Heart left ventricle (tissue), 16 donors: ENCODE measurements around the gene RSRC2. TPM values are rescaled to one million over a fixed set of nuclear protein-coding genes. Genes with fewer than 3 reads are reported as not detected.
"Not testable (repeated sequence)": the region's sequence is repeated elsewhere in the genome, so short reads cannot be mapped to it uniquely, and the experiment has no call there.

Experiments used
- ATAC-seq, 4 donors: fragments of 200-7000 bp; cut with Tn5 transposase; one replicate each; pipeline ENCODE4 v1.9.1; 2020 to 2022; ENCODE audit warnings: moderate library complexity in 4 of 4, mild to moderate bottlenecking in 3 of 4, moderate number of reproducible peaks in 1 of 4
- DNase-seq, 5 donors: peaks; one replicate each; pipeline ENCODE4 v3.0.0-alpha.2; 2020
- H3K27ac ChIP-seq, 12 donors: fragments of 200-600 bp; sonication (generic) in 4 of 12; one replicate each; pipeline versions ENCODE4 v1.5.0 to v1.8.0; 2016 to 2022; ENCODE audit warnings: mild to moderate bottlenecking in 2 of 12
- H3K27me3 ChIP-seq, 9 donors: fragments of 200-600 bp; sonication (generic) in 2 of 9; one replicate each; pipeline versions ENCODE4 v1.5.1 to v1.8.0; 2016 to 2022; ENCODE audit warnings: mild to moderate bottlenecking in 3 of 9
- H3K36me3 ChIP-seq, 9 donors: fragments of 200-600 bp; sonication (generic) in 2 of 9; one replicate each; pipeline versions ENCODE4 v1.5.0 to v1.8.0; 2018 to 2022; ENCODE audit warnings: mild to moderate bottlenecking in 2 of 9
- H3K4me1 ChIP-seq, 12 donors: fragments of 200-600 bp; sonication (generic) in 4 of 12; one replicate each; pipeline versions ENCODE4 v1.5.0 to v1.8.0; 2016 to 2022; ENCODE audit warnings: mild to moderate bottlenecking in 3 of 12
- H3K4me3 ChIP-seq, 12 donors: fragments of 200-600 bp; sonication (generic) in 4 of 12; one replicate each; pipeline versions ENCODE4 v1.5.0 to v1.8.0; 2017 to 2022; ENCODE audit warnings: mild to moderate bottlenecking in 9 of 12, moderate library complexity in 4 of 12
- H3K9me3 ChIP-seq, 12 donors: fragments of 200-600 bp; sonication (generic) in 4 of 12; one replicate each; pipeline versions ENCODE4 v1.5.0 to v1.8.0; 2016 to 2022; ENCODE audit warnings: mild to moderate bottlenecking in 1 of 12
- POLR2A ChIP-seq, 2 donors: fragments of 450-650 bp; IDR thresholded peaks; one replicate each; pipeline ENCODE4 v1.6.1; 2017; ENCODE audit warnings: antibody characterized with exemption in 2 of 2, mild to moderate bottlenecking in 2 of 2, moderate library complexity in 2 of 2
- WGBS, 4 donors: extraction: QIAGEN DNeasy Blood & Tissue Kit in 2 of 4; methylation state at CpG; one replicate each; pipeline versions ENCODE4 v1.1.5 to v1.1.7; 2013 to 2018; 5-methylcytosine and 5-hydroxymethylcytosine counted together
- intact Hi-C, 10 donors: fragments of 100-400 bp; cut with DNase I; formaldehyde crosslinking; loops; one replicate each; pipeline versions ENCODE4 v1.11.1 to v1.14.2; 2022
- polyA plus RNA-seq, 2 donors: library from polyadenylated mRNA; stranded (reverse); fragments of 200-250 nt; gene quantifications; one replicate each; pipeline ENCODE4 v1.2.3, GENCODE V29; 2013
- total RNA-seq, 9 donors: library from RNA; depleted of rRNA in 2 of 9; stranded (reverse); fragments of >200 nt in 2 of 9; fragmentation: NEBNext Ultra II Directional in 3 of 9; extraction: Animal tissue kit (Norgen Biotek cat#: 25700) in 3 of 9; gene quantifications; one replicate each; pipeline versions ENCODE4 v1.1.0 to v1.2.4, GENCODE V29; 2016 to 2023
- TF ChIP-seq, protein P1 (sequence below), 12 donors: fragments of 200-600 bp; sonication (generic) in 4 of 12; IDR thresholded peaks; one replicate each; pipeline versions ENCODE4 v1.5.0 to v1.8.0; 2018 to 2022; ENCODE audit warnings: antibody characterized with exemption in 12 of 12, mild to moderate bottlenecking in 5 of 12
- donor health status: ischemic (EF 13 %, LVEDD 7.1; RV severe dilation, severe dysfunction).
- donor health status: healthy with polysubstance abuse.
- donor health status: DM: no; HTN: yes; CAD: no.
- donor health status: DM: no; HTN: no; CAD: no.
- donor health status: ischemic (EF 25% LVEDD 6.9; RV normal size, moderate dysfunction).
- donor health status: ischemic (EF 25% LVEDD 5.7; RV mildly dilated, moderate dysfunction).
- donor health status: healthy.
- donor health status: DM: yes; HTN: yes; CAD: no.
- donor health status: ischemic (EF 35%, LVEDD 5.7; RV mildly dilated, moderate dysfunction).
- donor health status: nonischemic (EF 11% LVEDD 7.7; RV severe dilation, severe dysfunction).
- donor health status: DM: yes; HTN: yes; CAD: no.
- donor health status: PGD.
- donor health status: ischemic (EF 29% LVEDD 5.4; RV normal size, mild dysfunction).
- donor health status: nonischemic (EF 23%, LVEDD 6.1; RV moderate dilation, normal function).

Gene RSRC2
- total and polyA plus RNA-seq, 11 donors, result 31.1 to 46.5 (median 35.3) TPM

DNA sequence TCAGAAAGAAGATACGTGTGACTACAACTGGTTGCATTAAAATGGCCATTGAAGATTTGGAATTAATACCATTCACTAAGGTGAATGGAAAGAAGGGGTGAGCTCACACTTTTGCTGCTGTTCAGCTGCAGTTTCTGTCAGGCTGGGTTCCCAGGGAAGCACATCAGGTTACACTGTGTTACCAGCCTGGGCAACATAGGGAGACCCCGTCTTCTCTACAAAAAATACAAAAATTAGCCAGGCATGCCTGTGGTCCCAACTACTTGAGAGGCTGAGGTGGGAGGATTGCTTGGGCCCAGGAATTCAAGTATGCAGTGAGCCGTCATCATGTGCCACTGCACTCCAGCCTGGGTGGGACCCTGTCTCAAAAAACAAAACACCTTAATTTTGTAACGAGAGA is 13.1 kb downstream of the RSRC2 start:
- ATAC-seq (no peak), DNase-seq (no peak)
- WGBS, 4 donors, result 88 to 93% (median 92%) methylated on average over 4 of the region's 4 CpGs
- H3K27me3 ChIP-seq, result no peaks in the 10 kb centered on the region
- H3K4me3 ChIP-seq, result no peak overlapping the region
- H3K4me1 ChIP-seq, result peaks cover 0 to 4% (median 0%) of the 10 kb centered on the region in 12 donors
- no peak overlapping the region for H3K27ac ChIP-seq
- H3K9me3 ChIP-seq, result no peaks in the 10 kb centered on the region
- intact Hi-C loops, result no loop called here
- no peak for TF ChIP-seq POLR2A (IDR thresholded peaks at IDR 0.05)
- TF ChIP-seq, protein P1, sequence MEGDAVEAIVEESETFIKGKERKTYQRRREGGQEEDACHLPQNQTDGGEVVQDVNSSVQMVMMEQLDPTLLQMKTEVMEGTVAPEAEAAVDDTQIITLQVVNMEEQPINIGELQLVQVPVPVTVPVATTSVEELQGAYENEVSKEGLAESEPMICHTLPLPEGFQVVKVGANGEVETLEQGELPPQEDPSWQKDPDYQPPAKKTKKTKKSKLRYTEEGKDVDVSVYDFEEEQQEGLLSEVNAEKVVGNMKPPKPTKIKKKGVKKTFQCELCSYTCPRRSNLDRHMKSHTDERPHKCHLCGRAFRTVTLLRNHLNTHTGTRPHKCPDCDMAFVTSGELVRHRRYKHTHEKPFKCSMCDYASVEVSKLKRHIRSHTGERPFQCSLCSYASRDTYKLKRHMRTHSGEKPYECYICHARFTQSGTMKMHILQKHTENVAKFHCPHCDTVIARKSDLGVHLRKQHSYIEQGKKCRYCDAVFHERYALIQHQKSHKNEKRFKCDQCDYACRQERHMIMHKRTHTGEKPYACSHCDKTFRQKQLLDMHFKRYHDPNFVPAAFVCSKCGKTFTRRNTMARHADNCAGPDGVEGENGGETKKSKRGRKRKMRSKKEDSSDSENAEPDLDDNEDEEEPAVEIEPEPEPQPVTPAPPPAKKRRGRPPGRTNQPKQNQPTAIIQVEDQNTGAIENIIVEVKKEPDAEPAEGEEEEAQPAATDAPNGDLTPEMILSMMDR (IDR thresholded peaks at IDR 0.05), result no peak
- peaks cover 8 to 100% (median 100%) of the 10 kb centered on the region in 9 donors for H3K36me3 ChIP-seq

DNA sequence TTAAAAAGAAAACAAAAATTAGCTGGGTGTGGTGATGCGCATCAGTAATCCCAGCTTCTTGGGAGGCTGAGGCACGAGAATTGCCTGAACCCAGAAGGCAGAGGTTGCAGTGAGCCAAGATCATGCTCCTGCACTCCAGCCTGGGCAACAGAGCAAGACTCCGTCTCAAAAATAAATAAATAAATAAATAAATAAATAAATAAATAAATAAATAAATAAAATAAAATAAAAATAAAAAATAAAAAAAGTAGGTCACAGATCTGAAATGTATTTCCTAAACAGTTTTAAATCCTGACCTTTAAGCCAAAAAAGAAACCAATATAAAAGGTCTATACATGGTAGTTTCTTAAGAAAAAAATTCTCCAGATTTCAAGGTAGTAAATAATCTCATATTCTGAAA is 13.7 kb downstream of the RSRC2 start:
- ATAC-seq, result not testable (repeated sequence)
- H3K36me3 ChIP-seq, result peaks cover 8 to 100% (median 100%) of the 10 kb centered on the region in 9 donors

DNA sequence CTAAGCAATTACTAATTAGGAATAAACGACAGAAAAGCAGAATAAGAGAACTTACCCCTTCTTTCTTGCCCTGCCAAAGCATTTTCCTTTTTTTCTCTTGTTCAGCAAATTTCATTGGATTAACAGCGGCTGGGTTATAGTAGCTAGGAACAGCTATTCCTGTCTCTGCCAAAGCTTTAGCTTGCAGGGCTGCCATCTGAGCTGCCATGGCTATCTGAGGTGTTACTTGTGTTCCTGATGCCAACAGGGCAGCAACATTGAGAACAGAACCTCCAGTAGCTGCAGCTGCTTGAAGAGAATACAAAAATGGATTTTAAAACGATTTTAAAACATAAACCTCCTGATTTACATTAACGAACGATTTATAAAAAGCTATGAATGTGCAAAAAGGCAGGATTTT is 18.6 kb downstream of the RSRC2 start:
- ATAC-seq, result peak in 3 of 4 donors; percentile 56 to 84 (median 74)
- intact Hi-C loops, result no loop called here
- 76 to 91% (median 79%) methylated on average over 5 of the region's 5 CpGs for WGBS, 4 donors
- no peak overlapping the region for H3K4me3 ChIP-seq
- H3K4me1 ChIP-seq, result peaks cover 0 to 8% (median 0%) of the 10 kb centered on the region in 12 donors
- no peaks in the 10 kb centered on the region for H3K9me3 ChIP-seq
- no peaks in the 10 kb centered on the region for H3K27me3 ChIP-seq
- TF ChIP-seq, protein P1 (IDR thresholded peaks at IDR 0.05), result no peak
- no peak for TF ChIP-seq POLR2A (IDR thresholded peaks at IDR 0.05)
- peaks cover 0 to 100% (median 100%) of the 10 kb centered on the region in 9 donors for H3K36me3 ChIP-seq
- DNase-seq, result no peak
- H3K27ac ChIP-seq, result no peak overlapping the region

More for the DNA sequence above, 13.7 kb downstream of the RSRC2 start:
- H3K9me3 ChIP-seq, H3K27me3 ChIP-seq, DNase-seq, H3K4me1 ChIP-seq, H3K4me3 ChIP-seq, H3K27ac ChIP-seq, intact Hi-C loops: not testable (repeated sequence)
- 86 to 97% (median 90%) methylated on average over 3 of the region's 3 CpGs for WGBS, 4 donors

DNA sequence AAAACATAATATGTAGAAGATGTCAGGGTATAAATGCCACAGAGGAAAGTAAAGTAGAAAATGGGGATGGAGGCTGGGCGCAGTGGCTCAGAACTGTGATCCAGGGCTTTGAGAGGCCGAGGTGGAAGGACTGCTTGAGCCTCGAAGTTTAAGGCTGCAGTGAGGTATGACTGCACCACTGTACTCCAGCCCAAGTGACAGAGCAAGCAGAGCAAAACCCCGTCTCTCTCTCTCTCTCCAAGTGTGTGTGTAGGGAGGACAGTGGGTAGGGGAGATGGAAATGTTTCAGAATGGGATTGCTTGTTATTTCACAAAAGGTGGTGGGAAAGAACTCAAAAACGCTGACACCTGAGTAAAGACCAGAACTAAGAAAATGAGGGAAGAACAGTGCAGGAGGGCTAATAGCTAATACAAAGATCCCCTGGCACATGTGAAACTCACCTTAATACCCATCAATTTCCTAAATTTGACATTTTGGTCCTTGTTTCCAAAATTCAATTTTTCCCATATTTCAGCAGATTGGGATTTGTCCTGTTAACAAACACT is 20.3 kb downstream of the RSRC2 start:
- H3K9me3 ChIP-seq, result no peaks in the 10 kb centered on the region
- peaks cover 0 to 95% (median 89%) of the 10 kb centered on the region in 9 donors for H3K36me3 ChIP-seq
- H3K4me3 ChIP-seq, result no peak overlapping the region
- H3K27me3 ChIP-seq, result no peaks in the 10 kb centered on the region
- ATAC-seq (no peak), DNase-seq (no peak)
- peaks cover 0 to 10% (median 2%) of the 10 kb centered on the region in 12 donors for H3K4me1 ChIP-seq
- H3K27ac ChIP-seq, result no peak overlapping the region
- intact Hi-C loops, result no loop called here
- no peak for TF ChIP-seq POLR2A (IDR thresholded peaks at IDR 0.05)
- TF ChIP-seq, protein P1 (IDR thresholded peaks at IDR 0.05), result no peak
- WGBS, 4 donors, result 75 to 92% (median 92%) methylated on average over 5 of the region's 5 CpGs
